ENCODE results near the gene SCGB1C1. TPM values are rescaled to one million over a fixed set of nuclear protein-coding genes. Genes with fewer than 3 reads are reported as not detected.
"Not testable (repeated sequence)": the region's sequence is repeated elsewhere in the genome, so short reads cannot be mapped to it uniquely, and the experiment has no call there.

The SCGB1C1 gene
- not detected for total RNA-seq

DNA sequence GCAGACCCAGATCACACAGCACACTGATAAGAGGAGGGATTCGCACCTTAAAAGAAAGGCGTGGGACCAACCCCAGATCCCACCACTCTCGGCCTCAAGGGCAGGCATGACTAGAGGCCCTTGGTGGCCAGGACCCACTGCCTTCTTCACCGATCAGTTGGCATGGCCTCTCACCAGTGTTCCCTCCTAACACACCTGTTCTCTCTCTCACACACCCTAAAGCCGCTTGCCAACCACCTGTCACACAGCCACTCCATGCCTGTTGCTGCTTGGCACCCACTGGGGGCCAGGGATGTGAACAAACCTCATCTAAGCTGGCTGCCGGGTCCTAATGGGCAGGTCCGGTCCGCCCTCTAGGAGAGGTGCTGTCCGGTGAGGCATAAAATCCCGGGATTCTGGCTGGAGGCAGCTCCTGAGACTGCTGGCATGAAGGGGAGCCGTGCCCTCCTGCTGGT, at the start of gene SCGB1C1:
SCGB1C1 (plus strand) TSS at position 405 of the 455 bp plus-strand sequence; CDS start at position 427, 22 bp downstream.
- H3K27ac ChIP-seq; H3K4me1 ChIP-seq; intact Hi-C loops (cut with DNase I); H3K4me3 ChIP-seq; H3K36me3 ChIP-seq; H3K9me3 ChIP-seq; H3K27me3 ChIP-seq; DNase-seq: not testable (repeated sequence)
- WGBS, 2 donors: no CpG with 5 or more reads among the region's 11 CpGs

DNA sequence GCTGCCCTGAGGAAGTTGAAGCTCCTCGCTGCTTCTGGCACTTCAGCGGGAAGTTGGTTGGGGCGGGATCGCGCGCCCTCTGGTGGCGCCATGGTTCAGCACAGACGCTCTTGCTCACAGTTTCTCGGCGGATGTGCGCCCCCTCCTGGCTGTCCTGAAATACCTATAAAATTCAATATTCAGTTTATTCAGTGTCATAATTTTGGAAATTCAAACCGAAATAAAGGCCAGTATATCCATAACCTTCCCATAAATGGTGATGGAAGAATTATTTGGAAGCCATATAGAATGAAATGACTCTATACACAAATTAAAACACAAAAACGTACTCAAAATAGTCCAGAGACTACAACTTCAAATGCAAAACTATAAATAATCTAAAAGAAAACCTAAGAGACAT, 12.6 kb upstream of the SCGB1C1 start:
- H3K4me1 ChIP-seq; H3K4me3 ChIP-seq; DNase-seq; H3K9me3 ChIP-seq; H3K27me3 ChIP-seq; H3K27ac ChIP-seq; intact Hi-C loops (cut with DNase I); H3K36me3 ChIP-seq: not testable (repeated sequence)
- TF ChIP-seq, protein P1, sequence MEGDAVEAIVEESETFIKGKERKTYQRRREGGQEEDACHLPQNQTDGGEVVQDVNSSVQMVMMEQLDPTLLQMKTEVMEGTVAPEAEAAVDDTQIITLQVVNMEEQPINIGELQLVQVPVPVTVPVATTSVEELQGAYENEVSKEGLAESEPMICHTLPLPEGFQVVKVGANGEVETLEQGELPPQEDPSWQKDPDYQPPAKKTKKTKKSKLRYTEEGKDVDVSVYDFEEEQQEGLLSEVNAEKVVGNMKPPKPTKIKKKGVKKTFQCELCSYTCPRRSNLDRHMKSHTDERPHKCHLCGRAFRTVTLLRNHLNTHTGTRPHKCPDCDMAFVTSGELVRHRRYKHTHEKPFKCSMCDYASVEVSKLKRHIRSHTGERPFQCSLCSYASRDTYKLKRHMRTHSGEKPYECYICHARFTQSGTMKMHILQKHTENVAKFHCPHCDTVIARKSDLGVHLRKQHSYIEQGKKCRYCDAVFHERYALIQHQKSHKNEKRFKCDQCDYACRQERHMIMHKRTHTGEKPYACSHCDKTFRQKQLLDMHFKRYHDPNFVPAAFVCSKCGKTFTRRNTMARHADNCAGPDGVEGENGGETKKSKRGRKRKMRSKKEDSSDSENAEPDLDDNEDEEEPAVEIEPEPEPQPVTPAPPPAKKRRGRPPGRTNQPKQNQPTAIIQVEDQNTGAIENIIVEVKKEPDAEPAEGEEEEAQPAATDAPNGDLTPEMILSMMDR (IDR thresholded peaks at IDR 0.05): peak in 1 of 6 experiments; percentile 21
- WGBS, 2 donors: 0% methylated on average over 2 of the region's 13 CpGs; no CpG with 5 or more reads in 1 of the 2 donors

DNA sequence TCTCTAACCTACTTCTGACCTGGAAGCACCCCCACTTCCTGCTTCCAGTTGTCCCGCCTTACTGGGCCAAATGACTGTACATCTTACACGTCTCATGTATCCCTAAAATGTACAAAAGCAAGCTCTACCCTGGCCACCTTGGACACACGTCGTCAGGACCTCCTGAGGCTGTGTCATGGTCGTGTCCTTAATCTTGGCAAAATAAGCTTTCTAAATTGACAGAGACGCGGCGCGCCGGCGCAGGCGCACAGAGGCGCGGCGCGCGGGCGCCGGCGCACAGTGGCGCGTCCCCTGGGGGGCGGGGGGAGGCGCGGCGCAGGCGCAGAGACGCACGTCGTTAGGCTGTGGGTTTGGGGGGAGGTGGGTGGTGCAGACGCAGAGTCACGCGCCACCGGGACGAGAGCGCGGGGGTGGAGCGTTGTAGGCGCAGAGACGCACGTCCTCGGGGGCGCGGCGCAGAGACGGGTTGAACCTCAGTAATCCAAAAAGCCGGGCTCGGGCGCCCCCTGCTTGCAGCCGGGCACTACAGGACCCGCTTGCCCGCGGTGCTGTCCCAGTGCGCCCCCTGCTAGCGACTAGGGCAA, 3.6 kb upstream of the SCGB1C1 start:
- H3K4me1 ChIP-seq; H3K27ac ChIP-seq; intact Hi-C loops (cut with DNase I); H3K4me3 ChIP-seq; DNase-seq; H3K36me3 ChIP-seq; H3K9me3 ChIP-seq; H3K27me3 ChIP-seq: not testable (repeated sequence)
- 92% methylated on average over 14 of the region's 55 CpGs; no CpG with 5 or more reads in 1 of the 2 donors for WGBS, 2 donors

DNA sequence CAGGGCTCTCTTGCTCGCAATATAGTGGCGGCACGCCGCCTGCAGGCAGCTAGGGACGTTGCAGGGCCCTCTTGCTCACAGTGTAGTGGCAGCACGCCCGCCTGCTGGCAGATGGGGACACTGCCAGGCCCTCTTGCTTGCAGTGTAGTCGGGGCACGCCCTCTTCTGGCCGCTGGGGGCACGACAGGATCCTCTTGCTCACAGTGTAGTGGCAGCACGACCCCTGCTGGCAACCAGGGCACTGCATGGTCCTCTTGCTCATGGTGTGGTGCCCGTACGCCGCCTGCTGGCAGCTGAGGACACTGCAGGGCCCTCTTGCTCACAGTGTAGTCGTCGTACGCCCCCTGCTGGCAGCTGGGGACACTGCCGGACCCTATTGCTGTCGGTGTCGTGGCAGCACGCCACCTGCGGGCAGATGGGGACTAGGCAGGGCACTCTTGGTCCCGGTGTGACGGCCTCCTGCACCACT, 3.0 kb upstream of the SCGB1C1 start:
- DNase-seq; intact Hi-C loops (cut with DNase I); H3K4me3 ChIP-seq; H3K27ac ChIP-seq; H3K9me3 ChIP-seq; H3K36me3 ChIP-seq; H3K27me3 ChIP-seq; H3K4me1 ChIP-seq: not testable (repeated sequence)
- WGBS, 2 donors: 20% methylated on average over 1 of the region's 25 CpGs; no CpG with 5 or more reads in 1 of the 2 donors

DNA sequence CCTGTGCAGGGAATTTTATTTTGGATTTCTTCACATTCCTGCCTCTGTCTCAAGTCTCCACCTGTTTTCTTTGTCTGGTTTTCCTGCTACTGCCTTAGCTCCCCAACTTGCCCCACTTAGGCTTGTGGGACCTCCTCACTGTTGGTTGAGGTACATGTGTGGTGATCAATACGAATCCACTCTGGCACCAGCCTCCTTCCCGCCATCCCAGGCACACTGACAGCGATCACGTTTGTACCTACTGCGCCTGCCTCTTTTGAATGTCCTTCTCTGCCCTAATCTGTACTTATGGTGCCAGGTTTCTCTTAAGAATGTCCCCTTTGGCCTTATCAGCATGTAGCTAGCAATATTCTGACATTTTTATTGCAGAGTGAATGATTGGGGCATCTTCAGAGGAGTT, 2.3 kb upstream of the SCGB1C1 start:
- intact Hi-C loops (cut with DNase I); H3K4me1 ChIP-seq; H3K4me3 ChIP-seq; H3K27me3 ChIP-seq; H3K36me3 ChIP-seq; H3K27ac ChIP-seq; H3K9me3 ChIP-seq; DNase-seq: not testable (repeated sequence)
- 73 to 88% methylated on average over 4 to 5 of the region's 5 CpGs for WGBS, 2 donors

DNA sequence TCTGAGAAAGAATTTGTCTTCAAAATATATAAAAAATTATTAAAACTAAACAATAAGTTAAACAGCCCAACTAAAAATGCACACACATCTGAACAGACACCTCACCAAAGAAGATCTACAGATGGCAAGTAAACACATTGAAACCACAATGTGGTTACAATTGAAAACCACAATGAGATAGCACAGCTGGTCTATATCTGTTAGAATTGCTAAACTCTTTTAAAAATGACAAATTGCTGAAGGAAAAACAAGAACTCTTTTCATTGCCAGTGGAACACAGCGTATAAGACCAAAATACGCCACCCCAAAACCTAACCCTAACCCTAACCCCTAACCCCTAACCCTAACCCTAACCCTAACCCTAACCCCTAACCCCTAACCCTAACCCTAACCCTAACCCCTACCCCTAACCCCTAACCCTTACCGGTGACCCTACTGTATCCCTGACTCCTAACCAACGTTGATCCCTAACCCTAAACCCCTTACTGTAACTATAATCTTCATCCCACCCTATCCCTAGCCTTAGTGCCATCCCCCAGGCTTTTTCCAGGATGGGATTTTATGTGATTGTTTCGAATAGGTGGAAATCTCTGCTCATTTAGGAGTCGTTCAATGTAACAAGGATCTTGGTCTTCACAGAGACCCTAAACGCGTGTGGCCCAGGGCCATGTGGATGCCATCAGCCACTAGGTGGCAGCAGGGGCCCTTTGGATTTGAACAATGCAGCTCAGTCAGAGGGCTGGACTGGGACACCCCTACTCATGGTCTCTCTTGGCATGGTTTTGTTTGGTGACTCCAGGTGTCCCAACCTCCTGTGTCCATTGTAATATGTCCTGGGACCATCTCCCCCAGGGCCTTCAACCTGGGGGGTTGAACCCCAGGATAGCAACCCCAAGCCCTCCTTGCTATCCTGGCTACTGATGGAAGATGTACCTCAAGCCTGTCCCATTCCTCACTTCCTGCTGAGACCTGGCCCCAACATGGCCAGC, 1.1 kb upstream of the SCGB1C1 start:
- TF ChIP-seq, protein P1 (IDR thresholded peaks at IDR 0.05): peak in 4 of 6 experiments; percentile 14 to 48 (median 20)
- 35 to 67% methylated on average over 2 of the region's 8 CpGs for WGBS, 2 donors
- DNase-seq; H3K4me3 ChIP-seq; intact Hi-C loops (cut with DNase I); H3K27me3 ChIP-seq; H3K36me3 ChIP-seq; H3K4me1 ChIP-seq; H3K9me3 ChIP-seq; H3K27ac ChIP-seq: not testable (repeated sequence)

DNA sequence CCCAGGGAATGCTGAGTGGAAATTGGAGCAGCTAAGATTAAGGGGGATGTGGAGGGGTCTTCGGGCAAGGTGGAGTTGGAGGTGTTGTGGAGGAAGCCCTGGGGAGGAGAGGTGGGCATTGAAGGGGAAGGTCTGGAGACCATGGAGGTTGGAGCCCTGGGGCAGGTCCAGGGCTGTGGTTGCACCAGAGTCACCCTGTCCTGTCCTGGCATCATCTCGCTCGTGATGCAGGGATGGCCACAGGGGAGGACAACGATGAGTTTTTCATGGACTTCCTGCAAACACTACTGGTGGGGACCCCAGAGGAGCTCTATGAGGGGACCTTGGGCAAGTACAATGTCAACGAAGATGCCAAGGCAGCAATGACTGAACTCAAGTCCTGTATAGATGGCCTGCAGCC, 603 bp downstream of the SCGB1C1 start:
- intact Hi-C loops (cut with DNase I); H3K4me3 ChIP-seq; H3K9me3 ChIP-seq; H3K36me3 ChIP-seq; H3K4me1 ChIP-seq; H3K27me3 ChIP-seq; H3K27ac ChIP-seq; DNase-seq: not testable (repeated sequence)
- WGBS, 2 donors: 56 to 63% methylated on average over 5 of the region's 5 CpGs

Measured in esophagus squamous epithelium (tissue), 5 donors.